ENCODE results near the gene TOP2B.
A peak's percentile ranks its signal among the peaks of the same experiment; 100 is the strongest.

Gene TOP2B

GRCh38 chr3:25611193-25611592 is 53.5 kb downstream of the TOP2B start:
- ChIA-PET CTCF (interaction anchor here (0.6 to 0.7 kb wide), 2 partner anchors 10 to 14 kb away, joined by 3 read pairs; no protein-coding TSS in a partner anchor), POLR2A (ENCODE audit: low non-redundant PET) (no interaction called here)
- no peak for TF ChIP-seq CTCF (conservative IDR thresholded peaks at IDR 0.05; ENCODE audit: low read depth)
- no peak overlapping the region for H3K27ac ChIP-seq
- DNase-seq (ENCODE audit: low spot score): no peak

DNA sequence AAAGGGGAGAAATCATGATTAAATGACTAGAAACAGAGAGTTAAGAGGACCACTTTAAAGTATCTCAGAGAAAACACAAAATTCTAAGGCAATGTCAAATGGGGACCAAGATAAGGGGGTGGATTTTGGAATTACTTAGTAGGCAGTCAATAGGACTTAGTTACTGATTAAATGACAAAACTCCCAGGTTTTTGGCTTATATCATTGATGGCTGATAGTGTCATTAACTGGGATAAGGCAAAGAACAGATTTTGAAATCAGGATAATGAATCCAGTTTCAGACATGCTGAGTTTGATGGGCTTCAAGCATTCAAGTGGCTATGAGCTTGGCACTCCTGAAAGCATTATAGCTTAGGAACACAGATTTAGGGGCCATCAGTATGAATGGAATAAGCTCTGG is 53.9 kb downstream of the TOP2B start:
- H3K27ac ChIP-seq: no peak overlapping the region
- CTCF ChIA-PET: interaction anchor here (0.6 to 0.7 kb wide), 2 partner anchors 10 to 15 kb away, joined by 3 read pairs; no protein-coding TSS in a partner anchor
- POLR2A ChIA-PET (ENCODE audit: low non-redundant PET): no interaction called here
- no peak for TF ChIP-seq CTCF (conservative IDR thresholded peaks at IDR 0.05; ENCODE audit: low read depth)
- DNase-seq (ENCODE audit: low spot score): no peak

- ChIA-PET CTCF (no interaction called here), POLR2A (ENCODE audit: low non-redundant PET) (no interaction called here)
- TF ChIP-seq CTCF (conservative IDR thresholded peaks at IDR 0.05; ENCODE audit: low read depth): no peak
- no peak overlapping the region for H3K27ac ChIP-seq
- no peak for DNase-seq (ENCODE audit: low spot score)
Measured at GRCh38 chr3:25610167-25610566, 54.5 kb downstream of the TOP2B start.

DNA sequence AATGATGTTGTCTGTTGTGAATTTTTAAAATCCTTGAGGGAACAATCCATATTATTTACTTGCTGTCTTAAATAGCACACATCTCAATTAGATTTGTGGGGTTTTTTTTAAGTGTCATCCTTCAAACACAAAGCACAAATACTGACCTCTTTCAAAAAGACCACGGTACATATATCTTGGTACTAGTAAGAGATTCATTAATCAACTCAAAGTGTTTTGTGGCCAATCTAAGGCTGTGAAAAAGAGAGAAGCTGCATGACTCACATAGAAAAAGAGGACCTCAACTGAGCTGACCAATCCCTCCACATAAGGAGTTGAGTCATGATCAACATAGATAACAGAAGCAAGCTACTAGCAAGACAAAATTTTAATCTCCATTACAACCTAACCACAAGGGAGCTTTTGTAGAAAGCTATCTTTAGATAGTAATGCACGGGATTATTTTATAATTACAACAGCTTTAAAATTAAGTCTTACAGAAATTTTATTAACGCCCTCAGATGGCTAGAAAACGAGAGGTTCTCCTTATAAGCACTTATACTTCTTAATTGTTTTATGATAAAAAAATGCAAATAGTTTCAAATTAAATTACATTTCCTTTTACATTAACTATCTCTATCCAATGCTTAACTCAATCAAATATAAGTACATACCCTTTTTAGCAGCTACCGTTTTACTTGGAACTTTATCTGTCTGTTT is 60.5 kb downstream of the TOP2B start:
- no peak for TF ChIP-seq CTCF (conservative IDR thresholded peaks at IDR 0.05; ENCODE audit: low read depth)
- POLR2A ChIA-PET (ENCODE audit: low non-redundant PET): no interaction called here
- DNase-seq (ENCODE audit: low spot score): peak; percentile 7
- H3K27ac ChIP-seq: no peak overlapping the region
- CTCF ChIA-PET: no interaction called here

DNA sequence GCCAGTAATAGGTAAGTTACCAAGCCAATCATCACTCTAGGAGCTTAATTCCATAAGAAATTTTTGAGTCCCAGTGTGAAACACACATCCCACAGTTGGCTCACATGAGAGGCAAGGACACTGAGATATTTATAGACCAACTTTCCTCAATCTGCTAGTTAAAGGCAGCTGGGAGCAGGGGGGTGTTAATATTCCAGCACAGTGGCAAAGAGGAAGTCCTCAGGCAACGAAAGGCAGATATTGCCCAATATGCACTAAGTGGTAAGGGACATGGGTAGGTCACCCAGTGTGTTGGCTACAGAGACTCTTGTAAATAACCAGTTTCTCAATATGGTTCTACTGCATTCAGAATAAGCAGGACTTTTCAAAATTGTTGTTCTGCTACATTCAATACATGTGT is 61.0 kb downstream of the TOP2B start:
- H3K27ac ChIP-seq: no peak overlapping the region
- CTCF ChIA-PET: no interaction called here
- POLR2A ChIA-PET (ENCODE audit: low non-redundant PET): no interaction called here
- no peak for DNase-seq (ENCODE audit: low spot score)
- no peak for TF ChIP-seq CTCF (conservative IDR thresholded peaks at IDR 0.05; ENCODE audit: low read depth)

- DNase-seq (ENCODE audit: low spot score): no peak
- ChIA-PET POLR2A (ENCODE audit: low non-redundant PET) (no interaction called here), CTCF (no interaction called here)
- TF ChIP-seq CTCF (conservative IDR thresholded peaks at IDR 0.05; ENCODE audit: low read depth): no peak
- H3K27ac ChIP-seq: no peak overlapping the region
Measured at GRCh38 chr3:25597535-25598101, 67.1 kb downstream of the TOP2B start.
